Natural killer cell (primary cell): Measurements from ENCODE around the gene FLOT1. TPM values are rescaled to one million over a fixed set of nuclear protein-coding genes. Genes with fewer than 3 reads are reported as not detected.
A peak's percentile ranks its signal among the peaks of the same experiment; 100 is the strongest.
"Not testable (repeated sequence)": the region's sequence is repeated elsewhere in the genome, so short reads cannot be mapped to it uniquely, and the experiment has no call there.

Experiments used
- ATAC-seq, 3 donors: fragments of 150-1000 bp in 2 of 3; fragments of 200-7000 bp in 1 of 3; cut with Tn5 transposase; 1 replicate in 1 of 3; 2 replicates in 2 of 3; pipeline ENCODE4 v1.10.0; 2021; ENCODE audit warnings: mild to moderate bottlenecking in 2 of 3, moderate library complexity in 2 of 3
- DNase-seq, 2 donors: peaks; one replicate each; pipeline versions ENCODE4 v3.0.0 to v3.0.0-alpha.2; 2013 to 2021; ENCODE audit warnings: mixed read lengths in 1 of 2
- H3K27ac ChIP-seq: one replicate; pipeline ENCODE4 v1.5.1; 2013; ENCODE audit warnings: mild to moderate bottlenecking, low read length
- H3K27me3 ChIP-seq: one replicate; pipeline ENCODE4 v1.6.1; 2013; ENCODE audit warnings: low read length; ENCODE audit not compliant: control insufficient read depth, insufficient read depth
- H3K36me3 ChIP-seq: one replicate; pipeline ENCODE4 v1.6.1; 2013; ENCODE audit warnings: low read length; ENCODE audit not compliant: control insufficient read depth, insufficient read depth
- H3K4me1 ChIP-seq: one replicate; pipeline ENCODE4 v1.6.1; 2013; ENCODE audit warnings: low read length; ENCODE audit not compliant: control insufficient read depth, insufficient read depth
- H3K4me3 ChIP-seq: one replicate; pipeline ENCODE4 v1.5.1; 2013; ENCODE audit warnings: low read length
- H3K9me3 ChIP-seq: one replicate; pipeline ENCODE4 v1.6.1; 2013; ENCODE audit warnings: low read length; ENCODE audit not compliant: control insufficient read depth, insufficient read depth
- H3K27ac Mint-ChIP-seq, 2 donors: one replicate each; pipeline ENCODE4 v1.8.0; 2022; ENCODE audit warnings: mild to moderate bottlenecking in 2 of 2, mixed read lengths in 2 of 2, moderate library complexity in 1 of 2
- H3K27me3 Mint-ChIP-seq, 2 donors: one replicate each; pipeline ENCODE4 v1.8.0; 2022; ENCODE audit warnings: low read depth in 2 of 2, mixed read lengths in 2 of 2
- H3K36me3 Mint-ChIP-seq: one replicate; pipeline ENCODE4 v1.8.0; 2022; ENCODE audit warnings: mixed read lengths
- H3K4me1 Mint-ChIP-seq, 2 donors: one replicate each; pipeline ENCODE4 v1.8.0; 2022; ENCODE audit warnings: mixed read lengths in 2 of 2
- H3K4me3 Mint-ChIP-seq: one replicate; pipeline ENCODE4 v1.8.0; 2022; ENCODE audit warnings: mild to moderate bottlenecking, moderate library complexity, mixed read lengths
- H3K9me3 Mint-ChIP-seq, 2 donors: one replicate each; pipeline ENCODE4 v1.8.0; 2022; ENCODE audit warnings: mixed read lengths in 2 of 2
- WGBS: methylation state at CpG from one replicate; pipeline ENCODE4 v1.1.7; 2013; ENCODE audit warnings: missing lambda C conversion rate; ENCODE audit not compliant: insufficient coverage; 5-methylcytosine and 5-hydroxymethylcytosine counted together
- intact Hi-C: fragments of 100-400 bp; cut with micrococcal nuclease; formaldehyde crosslinking; loops from one replicate; pipeline ENCODE4 v1.14.2; 2022
- total RNA-seq, 4 donors: library from RNA; stranded (reverse); fragments of 120-200 nt in 1 of 4; gene quantifications; one replicate each; pipeline versions ENCODE4 v1.2.3 to v1.2.4, GENCODE V29; 2013 to 2022
- TF ChIP-seq, protein P1 (sequence below): fragments of 200-600 bp; IDR thresholded peaks from one replicate; pipeline ENCODE4 v1.8.0; 2022; ENCODE audit warnings: antibody characterized with exemption

The FLOT1 gene
- total RNA-seq, 3 donors from 2014 or later (not counting 1 experiment from before 2014, with no cell fraction given), result 73.1 to 113 (median 94.2) TPM

DNA sequence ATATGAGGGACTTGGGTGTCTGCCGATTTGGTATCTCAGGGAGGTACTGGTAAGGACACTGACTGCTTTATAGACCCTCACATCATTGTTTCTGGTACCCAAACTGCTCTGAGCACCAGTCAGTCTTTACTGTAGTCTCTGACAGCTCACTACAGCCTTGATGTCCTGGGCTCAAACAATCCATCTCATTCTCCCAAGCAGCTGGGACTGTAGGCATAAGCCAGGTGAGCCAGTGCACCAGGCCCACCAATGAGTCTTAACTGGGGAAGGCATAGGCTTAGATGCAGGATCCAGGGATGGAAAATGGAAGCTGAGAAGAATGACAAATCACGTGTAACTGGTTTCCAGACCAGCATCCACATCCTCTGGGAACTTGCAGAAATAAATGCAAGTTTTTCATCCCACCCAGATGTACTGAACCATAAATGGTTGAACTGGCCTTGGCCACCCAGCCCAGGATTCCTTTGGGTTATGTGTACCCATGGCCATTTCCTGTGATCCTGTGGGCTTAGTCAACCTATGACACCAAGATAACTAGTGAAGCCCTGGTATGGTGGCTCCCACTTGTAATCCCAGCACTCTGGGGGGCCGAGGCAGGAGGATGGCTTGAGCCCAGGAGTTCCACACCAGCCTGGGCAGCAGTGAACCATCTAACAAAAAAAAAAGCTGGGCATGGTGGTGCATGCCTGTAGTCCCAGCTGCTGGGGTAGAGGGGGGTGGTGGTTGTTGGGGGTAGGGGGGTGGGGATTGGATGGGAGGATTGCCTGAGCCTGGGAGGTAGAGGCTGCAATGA is 16.6 kb downstream of the FLOT1 start:
- no peaks in the 10 kb centered on the region for H3K27me3 Mint-ChIP-seq
- no peaks in the 10 kb centered on the region for H3K27me3 ChIP-seq
- no peak overlapping the region for H3K4me3 ChIP-seq
- no peaks in the 10 kb centered on the region for H3K9me3 Mint-ChIP-seq
- no peak for DNase-seq
- peaks cover 71% of the 10 kb centered on the region for H3K36me3 ChIP-seq
- intact Hi-C loops, result no loop called here
- ATAC-seq, result no peak
- H3K9me3 ChIP-seq, result no peaks in the 10 kb centered on the region
- WGBS, result 80% methylated on average over 3 of the region's 3 CpGs
- peak overlapping the region; percentile 71 to 100 for H3K27ac Mint-ChIP-seq
- H3K4me1 ChIP-seq, result peaks cover 31% of the 10 kb centered on the region
- H3K27ac ChIP-seq, result no peak overlapping the region
- H3K4me1 Mint-ChIP-seq, result peaks cover 41 to 54% of the 10 kb centered on the region in 2 donors
- H3K36me3 Mint-ChIP-seq, result peaks cover 14% of the 10 kb centered on the region
- H3K4me3 Mint-ChIP-seq, result no peak overlapping the region
- TF ChIP-seq, protein P1, sequence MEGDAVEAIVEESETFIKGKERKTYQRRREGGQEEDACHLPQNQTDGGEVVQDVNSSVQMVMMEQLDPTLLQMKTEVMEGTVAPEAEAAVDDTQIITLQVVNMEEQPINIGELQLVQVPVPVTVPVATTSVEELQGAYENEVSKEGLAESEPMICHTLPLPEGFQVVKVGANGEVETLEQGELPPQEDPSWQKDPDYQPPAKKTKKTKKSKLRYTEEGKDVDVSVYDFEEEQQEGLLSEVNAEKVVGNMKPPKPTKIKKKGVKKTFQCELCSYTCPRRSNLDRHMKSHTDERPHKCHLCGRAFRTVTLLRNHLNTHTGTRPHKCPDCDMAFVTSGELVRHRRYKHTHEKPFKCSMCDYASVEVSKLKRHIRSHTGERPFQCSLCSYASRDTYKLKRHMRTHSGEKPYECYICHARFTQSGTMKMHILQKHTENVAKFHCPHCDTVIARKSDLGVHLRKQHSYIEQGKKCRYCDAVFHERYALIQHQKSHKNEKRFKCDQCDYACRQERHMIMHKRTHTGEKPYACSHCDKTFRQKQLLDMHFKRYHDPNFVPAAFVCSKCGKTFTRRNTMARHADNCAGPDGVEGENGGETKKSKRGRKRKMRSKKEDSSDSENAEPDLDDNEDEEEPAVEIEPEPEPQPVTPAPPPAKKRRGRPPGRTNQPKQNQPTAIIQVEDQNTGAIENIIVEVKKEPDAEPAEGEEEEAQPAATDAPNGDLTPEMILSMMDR, result no peak

DNA sequence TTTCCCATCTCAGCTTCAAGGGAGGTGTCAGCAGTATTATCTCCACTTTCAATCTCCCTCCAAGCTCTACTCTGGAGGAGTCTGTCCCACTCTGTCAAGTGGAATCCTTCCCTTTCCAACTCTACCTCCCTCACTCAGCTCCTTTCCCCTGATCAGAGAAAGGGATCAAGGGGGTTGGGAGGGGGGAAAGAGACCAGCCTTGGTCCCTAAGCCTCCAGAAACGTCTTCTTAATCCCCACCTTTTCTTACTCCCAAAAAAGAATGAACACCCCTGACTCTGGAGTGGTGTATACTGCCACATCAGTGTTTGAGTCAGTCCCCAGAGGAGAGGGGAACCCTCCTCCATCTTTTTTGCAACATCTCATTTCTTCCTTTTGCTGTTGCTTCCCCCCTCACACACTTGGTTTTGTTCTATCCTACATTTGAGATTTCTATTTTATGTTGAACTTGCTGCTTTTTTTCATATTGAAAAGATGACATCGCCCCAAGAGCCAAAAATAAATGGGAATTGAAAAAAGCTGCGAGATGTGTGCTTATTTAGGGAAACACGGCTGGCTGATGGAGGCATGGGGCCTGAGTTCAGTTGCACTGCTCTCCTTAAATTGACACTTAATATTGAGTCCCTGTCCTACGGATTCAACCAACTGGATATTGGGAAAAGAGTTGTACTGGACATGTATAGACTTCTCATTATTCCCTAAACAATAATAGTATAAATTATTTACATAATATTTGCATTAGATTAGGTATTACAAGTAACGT is 17.4 kb downstream of the FLOT1 start:
- H3K4me3 ChIP-seq, result no peak overlapping the region
- H3K9me3 ChIP-seq, result no peaks in the 10 kb centered on the region
- ATAC-seq (no peak), DNase-seq (no peak)
- H3K27me3 ChIP-seq, result no peaks in the 10 kb centered on the region
- H3K27me3 Mint-ChIP-seq, result no peaks in the 10 kb centered on the region
- H3K36me3 Mint-ChIP-seq, result peaks cover 14% of the 10 kb centered on the region
- H3K27ac ChIP-seq, result no peak overlapping the region
- H3K4me1 Mint-ChIP-seq, result peaks cover 41 to 50% of the 10 kb centered on the region in 2 donors
- H3K36me3 ChIP-seq, result peaks cover 63% of the 10 kb centered on the region
- peak overlapping the region; percentile 71 to 100 for H3K27ac Mint-ChIP-seq
- no peak overlapping the region for H3K4me3 Mint-ChIP-seq
- intact Hi-C loops, result no loop called here
- WGBS, result 61% methylated on average over 5 of the region's 6 CpGs
- no peaks in the 10 kb centered on the region for H3K9me3 Mint-ChIP-seq
- TF ChIP-seq, protein P1, result no peak
- H3K4me1 ChIP-seq, result peaks cover 23% of the 10 kb centered on the region

DNA sequence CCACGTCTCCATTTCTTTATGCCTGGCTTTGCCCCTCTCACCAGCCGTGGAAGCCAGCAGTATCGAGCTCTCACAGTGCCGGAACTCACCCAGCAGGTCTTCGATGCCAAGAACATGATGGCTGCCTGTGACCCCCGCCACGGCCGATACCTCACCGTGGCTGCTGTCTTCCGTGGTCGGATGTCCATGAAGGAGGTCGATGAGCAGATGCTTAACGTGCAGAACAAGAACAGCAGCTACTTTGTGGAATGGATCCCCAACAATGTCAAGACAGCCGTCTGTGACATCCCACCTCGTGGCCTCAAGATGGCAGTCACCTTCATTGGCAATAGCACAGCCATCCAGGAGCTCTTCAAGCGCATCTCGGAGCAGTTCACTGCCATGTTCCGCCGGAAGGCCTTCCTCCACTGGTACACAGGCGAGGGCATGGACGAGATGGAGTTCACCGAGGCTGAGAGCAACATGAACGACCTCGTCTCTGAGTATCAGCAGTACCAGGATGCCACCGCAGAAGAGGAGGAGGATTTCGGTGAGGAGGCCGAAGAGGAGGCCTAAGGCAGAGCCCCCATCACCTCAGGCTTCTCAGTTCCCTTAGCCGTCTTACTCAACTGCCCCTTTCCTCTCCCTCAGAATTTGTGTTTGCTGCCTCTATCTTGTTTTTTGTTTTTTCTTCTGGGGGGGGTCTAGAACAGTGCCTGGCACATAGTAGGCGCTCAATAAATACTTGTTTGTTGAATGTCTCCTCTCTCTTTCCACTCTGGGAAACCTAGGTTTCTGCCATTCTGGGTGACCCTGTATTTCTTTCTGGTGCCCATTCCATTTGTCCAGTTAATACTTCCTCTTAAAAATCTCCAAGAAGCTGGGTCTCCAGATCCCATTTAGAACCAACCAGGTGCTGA is 18.4 kb downstream of the FLOT1 start:
- intact Hi-C loops, result loop anchor here (2.0 kb wide), 1 partner anchor 241 kb away; no protein-coding TSS in a partner anchor
- not testable (repeated sequence) for H3K27me3 ChIP-seq, DNase-seq, ATAC-seq, H3K4me3 ChIP-seq, H3K9me3 Mint-ChIP-seq, H3K9me3 ChIP-seq, H3K27me3 Mint-ChIP-seq, H3K27ac ChIP-seq
- Mint-ChIP-seq H3K4me3 (peak overlapping the region; percentile 60), H3K27ac (peak overlapping the region; percentile 71 to 100), H3K36me3 (peaks cover 14% of the 10 kb centered on the region), H3K4me1 (peaks cover 50 to 57% of the 10 kb centered on the region in 2 donors)
- 83% methylated on average over 26 of the region's 29 CpGs for WGBS
- peaks cover 30% of the 10 kb centered on the region for H3K4me1 ChIP-seq
- H3K36me3 ChIP-seq, result peaks cover 53% of the 10 kb centered on the region

DNA sequence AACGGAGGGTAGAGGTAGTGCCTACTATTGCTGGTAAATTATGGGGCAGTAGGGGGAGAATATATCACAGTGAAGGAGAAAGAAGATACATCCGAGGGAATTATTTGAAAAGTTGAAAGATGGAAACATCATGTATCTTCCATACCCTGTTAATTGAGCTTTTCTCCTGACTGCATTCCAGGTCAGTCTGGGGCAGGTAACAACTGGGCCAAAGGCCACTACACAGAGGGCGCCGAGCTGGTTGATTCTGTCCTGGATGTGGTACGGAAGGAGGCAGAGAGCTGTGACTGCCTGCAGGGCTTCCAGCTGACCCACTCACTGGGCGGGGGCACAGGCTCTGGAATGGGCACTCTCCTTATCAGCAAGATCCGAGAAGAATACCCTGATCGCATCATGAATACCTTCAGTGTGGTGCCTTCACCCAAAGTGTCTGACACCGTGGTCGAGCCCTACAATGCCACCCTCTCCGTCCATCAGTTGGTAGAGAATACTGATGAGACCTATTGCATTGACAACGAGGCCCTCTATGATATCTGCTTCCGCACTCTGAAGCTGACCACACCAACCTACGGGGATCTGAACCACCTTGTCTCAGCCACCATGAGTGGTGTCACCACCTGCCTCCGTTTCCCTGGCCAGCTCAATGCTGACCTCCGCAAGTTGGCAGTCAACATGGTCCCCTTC is 19.2 kb downstream of the FLOT1 start:
- H3K27me3 ChIP-seq, H3K4me3 ChIP-seq, ATAC-seq, H3K27me3 Mint-ChIP-seq, H3K27ac ChIP-seq, H3K9me3 Mint-ChIP-seq, H3K9me3 ChIP-seq, DNase-seq: not testable (repeated sequence)
- Mint-ChIP-seq H3K27ac (peak overlapping the region; percentile 96 to 100), H3K4me3 (peak overlapping the region; percentile 92), H3K4me1 (peaks cover 50 to 57% of the 10 kb centered on the region in 2 donors), H3K36me3 (peaks cover 14% of the 10 kb centered on the region)
- Histone ChIP-seq H3K36me3 (peaks cover 53% of the 10 kb centered on the region), H3K4me1 (peaks cover 30% of the 10 kb centered on the region)
- intact Hi-C loops, result loop anchor here (2.0 kb wide), 1 partner anchor 240 kb away; no protein-coding TSS in a partner anchor
- 80% methylated on average over 16 of the region's 16 CpGs for WGBS
